SK-N-SH (cell line): ENCODE data around the gene PPP2R3B.

Source experiments
- CTCF ChIP-seq: fragments of 200-600 bp; sonication (generic); IDR thresholded peaks from 2 replicates; pipeline ENCODE4 v1.6.1; 2017; ENCODE audit warnings: antibody characterized with exemption, mild to moderate bottlenecking, moderate library complexity
- EP300 ChIP-seq, 2 experiments: IDR thresholded peaks; 2 replicates each; pipeline versions ENCODE4 v1.4.0 to v1.6.1; 2012; ENCODE audit warnings: borderline replicate concordance in 1 of 2, low read depth in 1 of 2, low read length in 1 of 2
- FOXM1 ChIP-seq: IDR thresholded peaks from 2 replicates; pipeline ENCODE4 v1.4.0; 2012; ENCODE audit warnings: low read depth, mild to moderate bottlenecking
- NRF1 ChIP-seq: IDR thresholded peaks from 2 replicates; pipeline ENCODE4 v1.6.1; 2012; ENCODE audit warnings: low read depth, mild to moderate bottlenecking, low read length
- PBX3 ChIP-seq: IDR thresholded peaks from 2 replicates; pipeline ENCODE4; 2012
- POLR2AphosphoS5 ChIP-seq: IDR thresholded peaks from 2 replicates; pipeline ENCODE4 v1.6.1; 2012; ENCODE audit warnings: low read depth, low read length
- RAD21 ChIP-seq: IDR thresholded peaks from 2 replicates; pipeline ENCODE4 v1.6.1; 2012; ENCODE audit warnings: mild to moderate bottlenecking, low read length
- TAF1 ChIP-seq: IDR thresholded peaks from 2 replicates; pipeline ENCODE4 v1.6.1; 2012; ENCODE audit warnings: low read depth, mild to moderate bottlenecking, low read length, moderate library complexity, borderline replicate concordance

GRCh38 chrX:335758-336155 lies 51.0 kb downstream of the PPP2R3B start:
- no peak for TF ChIP-seq CTCF
- TF ChIP-seq RAD21 = no peak
- TF ChIP-seq FOXM1 = no peak
- TF ChIP-seq TAF1 = no peak
- TF ChIP-seq EP300 (IDR thresholded peaks at IDR 0.05; ENCODE audit: borderline replicate concordance in 1 of 2, low read depth in 1 of 2, low read length in 1 of 2) = no peak
- no peak for TF ChIP-seq POLR2AphosphoS5
- TF ChIP-seq NRF1 = no peak
- TF ChIP-seq PBX3 = no peak
